DND-41 (cell line): ENCODE results near the gene CYP11A1.
A peak's percentile ranks its signal among the peaks of the same experiment; 100 is the strongest.

Source experiments
- ATAC-seq: fragments of 200-7000 bp; cut with Tn5 transposase; 3 replicates; pipeline ENCODE4 v1.9.1; 2021; ENCODE audit warnings: low read depth; ENCODE audit not compliant: insufficient read depth
- DNase-seq: peaks from one replicate; pipeline ENCODE4 v3.0.0-alpha.2; 2020
- H2AFZ ChIP-seq: 2 replicates; pipeline ENCODE4 v1.6.0; 2012; ENCODE audit warnings: low read depth, low read length
- H3K27ac ChIP-seq: 2 replicates; pipeline ENCODE4 v1.5.1; 2012; ENCODE audit warnings: low read length, inconsistent platforms
- H3K27me3 ChIP-seq: fragments of 200-600 bp; sonication (generic); 2 replicates; pipeline ENCODE4 v1.6.0; 2012; ENCODE audit warnings: low read length, mild to moderate bottlenecking, inconsistent platforms; ENCODE audit not compliant: insufficient read depth, poor library complexity
- H3K36me3 ChIP-seq: 2 replicates; pipeline ENCODE4 v1.5.1; 2012; ENCODE audit warnings: low read length, inconsistent platforms; ENCODE audit not compliant: insufficient read depth
- H3K4me1 ChIP-seq: 2 replicates; pipeline ENCODE4 v1.5.1; 2012; ENCODE audit warnings: mild to moderate bottlenecking, low read length; ENCODE audit not compliant: insufficient read depth
- H3K4me2 ChIP-seq: 2 replicates; pipeline ENCODE4 v1.6.0; 2012; ENCODE audit warnings: mild to moderate bottlenecking, moderate library complexity, low read length, inconsistent platforms; ENCODE audit not compliant: insufficient read depth
- H3K4me3 ChIP-seq, 2 experiments: fragments of 200-600 bp in 1 of 2; shearing (Covaris generic) in 1 of 2; 2 replicates each; pipeline ENCODE4 v1.5.1; 2012 to 2016; ENCODE audit warnings: inconsistent platforms in 2 of 2, low read length in 2 of 2, mild to moderate bottlenecking in 2 of 2, low read depth in 1 of 2, moderate library complexity in 1 of 2
- H3K79me2 ChIP-seq: 2 replicates; pipeline ENCODE4 v1.6.0; 2012; ENCODE audit warnings: low read length, inconsistent platforms; ENCODE audit not compliant: insufficient read depth
- H3K9ac ChIP-seq: 2 replicates; pipeline ENCODE4 v1.6.0; 2012; ENCODE audit warnings: low read depth, mild to moderate bottlenecking, inconsistent platforms, low read length, moderate library complexity
- H3K9me3 ChIP-seq: 2 replicates; pipeline ENCODE4 v1.5.1; 2012; ENCODE audit warnings: low read length, moderate library complexity, mild to moderate bottlenecking, inconsistent platforms; ENCODE audit not compliant: insufficient read depth, severe bottlenecking
- H4K20me1 ChIP-seq: 2 replicates; pipeline ENCODE4 v1.6.0; 2012; ENCODE audit warnings: low read length; ENCODE audit not compliant: insufficient read depth
- CTCF ChIP-seq: IDR thresholded peaks from 2 replicates; pipeline ENCODE4 v1.5.1; 2012; ENCODE audit warnings: borderline replicate concordance, low read length, moderate library complexity, mild to moderate bottlenecking; ENCODE audit not compliant: poor library complexity, severe bottlenecking; ENCODE audit errors: extremely low read depth
- EZH2 ChIP-seq: IDR thresholded peaks from 3 replicates; pipeline ENCODE4 v1.6.1; 2012; ENCODE audit warnings: borderline replicate concordance, low read depth, mild to moderate bottlenecking, moderate library complexity, low read length, inconsistent platforms; ENCODE audit not compliant: severe bottlenecking

CYP11A1 gene

GRCh38 chr15:74389241-74390048 lies 22.0 kb upstream of the CYP11A1 start:
- Histone ChIP-seq H3K9ac (no peak overlapping the region), H3K4me2 (no peak overlapping the region), H3K27me3 (no peaks in the 10 kb centered on the region), H3K79me2 (no peaks in the 10 kb centered on the region), H3K27ac (peak overlapping the region; percentile 43; the same call in 1 of the 2 replicates), H3K36me3 (no peaks in the 10 kb centered on the region), H3K4me1 (peaks cover 15% of the 10 kb centered on the region), H2AFZ (no peak overlapping the region), H4K20me1 (no peaks in the 10 kb centered on the region), H3K9me3 (no peaks in the 10 kb centered on the region), H3K4me3 (no peak overlapping the region)
- ATAC-seq, result no peak
- DNase-seq, result no peak
- TF ChIP-seq CTCF (no peak), EZH2 (no peak)

- peak overlapping the region; percentile 54 for H3K27ac ChIP-seq
- peak; percentile 46 for ATAC-seq
- peak; percentile 61 for DNase-seq
- no peaks in the 10 kb centered on the region for H4K20me1 ChIP-seq
- no peaks in the 10 kb centered on the region for H3K27me3 ChIP-seq
- TF ChIP-seq EZH2 (no peak), CTCF (no peak)
- H3K36me3 ChIP-seq, result no peaks in the 10 kb centered on the region
- H3K4me1 ChIP-seq, result peaks cover 25% of the 10 kb centered on the region
- H3K9ac ChIP-seq, result no peak overlapping the region
- no peak overlapping the region for H3K4me2 ChIP-seq
- H3K4me3 ChIP-seq, result no peak overlapping the region
- no peaks in the 10 kb centered on the region for H3K79me2 ChIP-seq
- no peak overlapping the region for H2AFZ ChIP-seq
- H3K9me3 ChIP-seq, result no peaks in the 10 kb centered on the region
Observed at GRCh38 chr15:74388363-74388951, 21.0 kb upstream of the CYP11A1 start.

DNA sequence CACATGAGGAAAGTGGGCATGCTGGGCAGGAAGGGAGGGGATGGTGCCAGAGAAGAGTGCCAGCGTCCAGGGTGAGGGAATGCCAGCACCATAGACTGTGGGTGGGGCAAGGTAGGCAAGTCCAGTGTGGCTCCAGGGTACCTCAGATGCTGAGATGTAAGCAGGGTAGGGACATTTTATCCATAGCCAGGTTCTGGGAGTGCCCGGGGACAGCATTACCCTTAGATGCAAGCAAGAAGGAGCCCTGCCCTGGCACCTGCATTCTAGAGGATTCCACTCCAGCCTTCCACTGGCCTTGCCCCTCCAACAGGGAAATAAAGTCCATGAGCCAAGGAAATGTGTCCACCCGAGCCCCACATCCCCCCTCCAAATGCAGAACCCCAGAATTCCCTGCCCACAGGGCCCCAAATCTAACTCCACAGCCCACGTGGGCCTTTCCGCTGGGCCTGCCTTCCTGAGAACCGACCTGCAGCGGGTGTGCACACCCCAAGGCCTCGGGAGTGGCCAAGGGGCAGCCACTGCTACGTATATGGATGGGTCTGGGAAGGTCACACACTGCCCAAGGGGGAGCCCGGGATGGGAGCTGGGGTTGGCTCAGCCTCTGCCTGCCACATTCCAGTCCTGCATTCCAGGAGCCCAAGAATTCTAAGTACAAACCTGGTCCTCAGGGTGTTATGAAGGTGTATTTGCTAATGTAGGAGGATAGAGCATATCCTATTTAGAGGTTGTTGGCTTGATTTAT lies 20.3 kb upstream of the CYP11A1 start:
- H3K9ac ChIP-seq, result no peak overlapping the region
- H3K27me3 ChIP-seq, result no peaks in the 10 kb centered on the region
- H3K27ac ChIP-seq, result no peak overlapping the region; the same call in none of the 2 replicates
- H3K36me3 ChIP-seq, result no peaks in the 10 kb centered on the region
- H3K9me3 ChIP-seq, result no peaks in the 10 kb centered on the region
- TF ChIP-seq EZH2 (no peak), CTCF (no peak)
- no peaks in the 10 kb centered on the region for H3K79me2 ChIP-seq
- H2AFZ ChIP-seq, result no peak overlapping the region
- H3K4me2 ChIP-seq, result no peak overlapping the region
- H3K4me1 ChIP-seq, result peaks cover 25% of the 10 kb centered on the region
- H3K4me3 ChIP-seq, result no peak overlapping the region
- no peaks in the 10 kb centered on the region for H4K20me1 ChIP-seq
- ATAC-seq, result no peak
- DNase-seq, result no peak
